ENCODE results near the gene ZNF213.
"Not testable (repeated sequence)": the region's sequence is repeated elsewhere in the genome, so short reads cannot be mapped to it uniquely, and the experiment has no call there.

The ZNF213 gene

GRCh38 chr16:3138823-3139426 lies 4.1 kb downstream of the ZNF213 start:
- Histone ChIP-seq H4K20me1 (ENCODE audit: insufficient read depth, low read length, poor library complexity, severe bottlenecking) (no peaks in the 10 kb centered on the region), H3K4me3 (ENCODE audit: low read length, poor library complexity, severe bottlenecking) (no peak overlapping the region), H3K79me2 (ENCODE audit: insufficient read depth, low read length) (peaks cover 16% of the 10 kb centered on the region), H3K4me1 (ENCODE audit: insufficient read depth, low read length, poor library complexity, severe bottlenecking) (no peaks in the 10 kb centered on the region), H2AFZ (ENCODE audit: low read length) (no peak overlapping the region), H3K9ac (ENCODE audit: low read depth, low read length, poor library complexity, severe bottlenecking) (no peak overlapping the region), H3K9me3 (ENCODE audit: insufficient read depth, low read depth, low read length) (no peaks in the 10 kb centered on the region), H3K36me3 (ENCODE audit: insufficient read depth, low read length) (no peaks in the 10 kb centered on the region), H3F3A (ENCODE audit: low read depth) (no peaks in the 10 kb centered on the region), H3K27me3 (ENCODE audit: insufficient read depth, low read length, poor library complexity, severe bottlenecking) (peaks cover 5% of the 10 kb centered on the region), H3K4me2 (ENCODE audit: low read depth, low read length, poor library complexity, severe bottlenecking) (no peak overlapping the region), H3K9me2 (replicated peaks; ENCODE audit: low read depth, low read length) (no peaks in the 10 kb centered on the region)
- TF ChIP-seq EZH2phosphoT487 (IDR thresholded peaks at IDR 0.05; ENCODE audit: borderline replicate concordance): no peak
- no peak for TF ChIP-seq CTCF (conservative IDR thresholded peaks at IDR 0.05; ENCODE audit: low read length)

GRCh38 chr16:3139561-3139960 lies 4.7 kb downstream of the ZNF213 start:
- H3K9me3 ChIP-seq (ENCODE audit: insufficient read depth, low read depth, low read length); H2AFZ ChIP-seq (ENCODE audit: low read length); H3K9ac ChIP-seq (ENCODE audit: low read depth, low read length, poor library complexity, severe bottlenecking); H3K4me1 ChIP-seq (ENCODE audit: insufficient read depth, low read length, poor library complexity, severe bottlenecking); H3K79me2 ChIP-seq (ENCODE audit: insufficient read depth, low read length); H4K20me1 ChIP-seq (ENCODE audit: insufficient read depth, low read length, poor library complexity, severe bottlenecking); H3K9me2 ChIP-seq (replicated peaks; ENCODE audit: low read depth, low read length); H3K27me3 ChIP-seq (ENCODE audit: insufficient read depth, low read length, poor library complexity, severe bottlenecking); H3K36me3 ChIP-seq (ENCODE audit: insufficient read depth, low read length); H3F3A ChIP-seq (ENCODE audit: low read depth); H3K4me3 ChIP-seq (ENCODE audit: low read length, poor library complexity, severe bottlenecking); H3K4me2 ChIP-seq (ENCODE audit: low read depth, low read length, poor library complexity, severe bottlenecking): not testable (repeated sequence)

- H2AFZ ChIP-seq (ENCODE audit: low read length): no peak overlapping the region
- no peak overlapping the region for H3K9ac ChIP-seq (ENCODE audit: low read depth, low read length, poor library complexity, severe bottlenecking)
- no peaks in the 10 kb centered on the region for H3K36me3 ChIP-seq (ENCODE audit: insufficient read depth, low read length)
- no peaks in the 10 kb centered on the region for H3F3A ChIP-seq (ENCODE audit: low read depth)
- H3K79me2 ChIP-seq (ENCODE audit: insufficient read depth, low read length): peaks cover 8% of the 10 kb centered on the region; the same call in 1 of the 2 replicates
- no peaks in the 10 kb centered on the region for H4K20me1 ChIP-seq (ENCODE audit: insufficient read depth, low read length, poor library complexity, severe bottlenecking)
- H3K4me2 ChIP-seq (ENCODE audit: low read depth, low read length, poor library complexity, severe bottlenecking): no peak overlapping the region
- no peak overlapping the region for H3K4me3 ChIP-seq (ENCODE audit: low read length, poor library complexity, severe bottlenecking)
- H3K9me3 ChIP-seq (ENCODE audit: insufficient read depth, low read depth, low read length): no peaks in the 10 kb centered on the region
- H3K9me2 ChIP-seq (replicated peaks; ENCODE audit: low read depth, low read length): no peaks in the 10 kb centered on the region
- H3K27me3 ChIP-seq (ENCODE audit: insufficient read depth, low read length, poor library complexity, severe bottlenecking): no peaks in the 10 kb centered on the region
- TF ChIP-seq EZH2phosphoT487 (IDR thresholded peaks at IDR 0.05; ENCODE audit: borderline replicate concordance) (no peak), CTCF (conservative IDR thresholded peaks at IDR 0.05; ENCODE audit: low read length) (no peak)
- no peaks in the 10 kb centered on the region for H3K4me1 ChIP-seq (ENCODE audit: insufficient read depth, low read length, poor library complexity, severe bottlenecking)
Observed at GRCh38 chr16:3140603-3141427, 6.0 kb downstream of the ZNF213 start.
